Activated CD4-positive, alpha-beta T cell treated with anti-CD3 and anti-CD28 coated beads, Interleukin-2, amount 50 U/mL, for 1 hour (primary cell): Measurements from ENCODE around the gene L3MBTL4.
"Not testable (repeated sequence)": the region's sequence is repeated elsewhere in the genome, so short reads cannot be mapped to it uniquely, and the experiment has no call there.

ENCODE experiments used
- DNase-seq: peaks from one replicate; pipeline ENCODE4 v3.0.0-alpha.2; 2020

Gene L3MBTL4

DNA sequence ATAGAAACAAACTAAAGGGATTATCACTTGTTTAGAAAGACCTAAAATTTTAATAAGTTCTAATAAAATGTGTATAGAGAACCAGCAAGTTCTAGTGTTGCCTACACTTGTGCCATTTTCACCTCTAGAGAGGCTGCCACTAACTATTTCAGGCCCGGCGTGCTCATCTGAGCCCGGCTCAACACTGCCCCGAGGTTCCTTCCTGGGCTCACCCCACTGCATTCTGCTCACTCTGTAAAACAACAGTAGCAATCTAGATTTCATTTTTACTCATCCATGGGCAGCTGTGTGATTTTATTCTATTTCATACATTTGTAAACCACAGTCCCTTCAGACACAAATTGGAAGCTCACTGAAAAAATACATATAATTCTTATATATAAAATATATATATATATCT, 253.2 kb downstream of the L3MBTL4 start:
- no peak for DNase-seq

DNA sequence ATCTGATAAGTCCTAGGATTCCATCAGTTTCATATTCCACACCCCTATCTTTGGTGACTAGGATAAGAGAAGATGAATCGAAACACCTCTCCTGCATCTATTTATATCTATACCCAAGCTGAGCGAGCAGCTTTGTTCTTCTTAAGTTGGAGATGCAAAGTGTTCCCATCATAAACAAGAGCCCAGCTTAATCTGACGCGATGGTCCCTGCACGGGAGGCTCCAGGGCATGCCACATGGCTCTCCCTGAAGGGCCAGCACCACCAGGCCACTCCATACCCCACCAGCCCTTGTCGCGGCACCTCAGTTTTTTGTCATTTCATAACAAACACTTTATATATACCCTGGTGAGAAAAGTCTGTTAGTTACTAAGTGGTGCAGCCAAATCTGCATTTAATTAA, 255.3 kb downstream of the L3MBTL4 start:
- DNase-seq = no peak

DNA sequence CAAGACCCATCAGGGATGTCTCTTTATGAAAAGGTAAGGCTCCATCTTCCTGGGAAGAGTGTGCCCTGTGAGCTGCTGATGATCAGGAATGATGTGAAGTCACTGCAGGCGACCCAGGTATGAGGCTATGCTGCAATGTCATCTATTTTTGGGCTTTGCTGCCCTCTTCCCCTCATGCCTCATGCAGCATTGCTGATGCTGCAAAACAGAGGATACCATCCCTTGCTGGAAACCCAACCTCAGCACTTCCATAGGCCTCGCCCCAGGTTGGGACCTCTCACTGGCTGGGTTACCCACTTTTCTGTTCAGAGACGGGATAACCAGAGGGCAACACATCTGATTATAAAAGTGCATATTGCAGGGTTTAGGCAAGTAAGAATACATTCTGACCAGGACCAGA, 255.8 kb downstream of the L3MBTL4 start:
- DNase-seq = no peak

DNA sequence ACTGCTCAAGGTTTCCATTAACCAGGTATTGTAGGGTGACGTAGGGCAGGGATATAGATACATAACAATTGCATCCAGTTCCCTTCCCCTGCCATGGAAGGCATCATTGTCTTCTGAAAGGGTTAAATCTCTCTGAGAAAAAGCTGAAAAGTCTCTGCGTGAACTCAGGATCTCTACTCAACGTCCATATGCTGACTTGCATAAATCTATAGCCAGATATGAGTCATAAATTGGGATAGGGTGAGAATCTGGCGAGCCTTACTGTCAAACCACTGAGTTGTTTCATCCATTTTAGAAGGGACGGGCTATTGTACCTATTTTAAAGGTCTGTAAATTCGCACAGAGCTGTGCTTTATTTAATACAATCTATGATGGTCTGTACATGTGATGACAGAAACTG, 258.3 kb downstream of the L3MBTL4 start:
- DNase-seq = no peak

DNA sequence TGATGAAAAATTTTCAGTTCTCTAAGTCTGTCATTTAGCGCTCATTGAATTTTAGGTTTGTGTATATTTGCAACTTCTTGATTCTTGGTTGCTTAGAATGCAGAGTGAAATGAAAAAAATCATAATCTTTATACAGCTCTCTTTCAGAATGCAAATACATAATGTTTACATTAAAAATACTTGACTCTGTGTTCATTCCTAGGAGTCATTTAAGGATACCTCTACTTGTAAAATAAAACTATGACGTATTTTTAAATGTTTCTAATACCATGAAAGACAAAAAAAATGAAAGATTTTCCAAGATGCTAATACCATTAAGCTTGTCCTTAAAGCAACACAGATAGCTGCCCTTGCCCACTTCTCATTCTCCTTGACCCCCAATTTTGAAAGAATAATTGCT, 259.0 kb downstream of the L3MBTL4 start:
- no peak for DNase-seq

DNA sequence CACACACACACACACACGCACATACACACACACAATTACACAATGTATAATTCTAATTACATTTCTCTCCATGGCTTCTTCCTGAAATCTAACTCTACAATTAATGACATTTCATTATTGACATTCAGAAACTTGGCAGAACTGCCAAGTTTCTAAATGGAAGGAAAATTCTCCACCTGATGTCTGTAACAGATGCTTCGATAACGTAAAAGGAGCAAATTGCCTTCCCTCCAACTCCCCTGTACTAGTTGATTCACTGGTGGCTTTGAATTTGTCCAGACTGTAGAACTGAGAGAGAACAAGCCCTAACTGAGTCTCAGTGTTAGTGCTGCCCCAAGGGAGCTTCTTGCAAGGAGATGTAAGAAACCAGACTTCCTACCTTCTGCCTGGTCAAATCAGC, 264.3 kb downstream of the L3MBTL4 start:
- DNase-seq = no peak

DNA sequence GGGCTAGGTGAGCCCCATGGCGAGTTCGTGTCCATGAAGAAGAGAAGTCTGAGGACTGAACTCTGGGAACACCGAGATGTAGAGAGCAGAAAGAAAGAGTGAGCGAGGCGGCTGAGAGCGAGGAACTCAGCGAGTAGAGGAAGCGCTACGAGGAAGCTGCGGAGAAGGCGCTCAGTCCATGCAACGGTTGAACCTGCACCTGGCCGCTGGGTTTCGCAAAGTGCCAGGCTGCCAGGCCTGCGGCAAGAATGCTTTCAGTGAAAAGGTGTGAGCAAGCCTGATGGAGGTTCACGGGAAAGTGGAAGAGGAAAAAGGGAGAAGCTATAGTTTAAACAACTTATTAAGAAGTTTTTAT, 268.4 kb downstream of the L3MBTL4 start:
- DNase-seq = no peak

DNA sequence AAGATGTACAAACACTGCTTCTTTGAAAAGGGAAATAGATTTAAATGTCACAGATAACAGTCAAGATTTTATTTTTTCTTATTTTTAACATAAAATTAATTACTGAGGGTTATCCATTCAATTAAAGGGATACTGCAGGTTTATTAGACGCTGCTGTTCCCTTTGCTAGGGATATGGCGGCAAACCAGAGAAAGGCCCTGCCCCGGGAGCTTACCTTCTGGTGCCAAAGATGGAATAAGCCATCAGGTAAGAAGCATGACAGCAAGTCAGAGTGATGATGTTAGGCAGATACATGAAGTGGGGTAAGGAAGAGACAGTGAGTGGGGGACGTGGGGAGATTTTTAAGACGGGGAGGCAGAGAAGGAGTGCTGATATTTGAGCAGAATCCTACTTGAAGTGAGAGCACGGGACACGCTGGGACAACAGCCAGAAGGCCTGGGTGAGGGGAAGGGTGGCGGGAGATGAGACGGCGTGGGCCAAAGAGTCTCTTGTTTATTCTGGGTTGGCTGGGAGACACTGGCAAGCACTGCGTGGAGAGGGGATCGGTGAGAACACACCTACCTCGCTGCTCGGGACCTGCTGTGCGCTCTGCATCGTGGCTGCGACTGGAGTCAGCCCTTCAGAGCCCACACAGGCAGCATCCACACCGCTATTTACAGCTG, 268.9 kb downstream of the L3MBTL4 start:
- no peak for DNase-seq

DNA sequence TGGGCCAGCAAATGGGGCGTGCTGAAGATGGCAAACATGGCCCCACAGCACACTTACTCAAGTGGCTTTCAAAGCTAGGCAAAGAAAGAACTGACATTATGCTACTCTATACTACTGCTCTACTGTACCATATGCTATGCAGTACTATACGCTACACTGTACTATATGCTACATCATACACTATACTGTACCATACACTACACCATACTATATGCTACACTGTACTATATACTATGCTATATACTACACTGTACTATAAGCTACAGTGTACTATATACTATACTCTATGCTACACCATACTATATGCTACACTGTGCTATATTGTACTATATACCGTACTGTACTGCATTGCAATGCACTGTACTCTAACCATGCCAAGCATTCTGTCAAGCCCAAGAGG, 275.7 kb downstream of the L3MBTL4 start:
- no peak for DNase-seq

DNA sequence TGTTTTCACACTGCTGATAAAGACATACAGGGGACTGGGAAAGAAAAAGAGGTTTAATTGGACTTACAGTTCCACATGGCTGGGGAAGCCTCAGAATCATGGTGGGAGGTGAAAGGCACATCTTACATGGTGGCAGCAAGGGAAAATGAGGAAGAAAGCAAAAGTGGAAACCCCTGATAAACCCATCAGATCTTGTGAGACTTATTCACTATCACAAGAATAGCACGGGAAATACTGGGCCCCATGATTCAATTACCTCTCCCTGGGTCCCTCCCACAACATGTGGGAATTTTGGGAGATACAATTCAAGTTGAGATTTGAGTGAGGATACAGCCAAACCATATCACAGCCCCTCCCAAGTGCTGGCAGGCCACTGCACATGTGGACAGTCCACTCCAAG, 278.8 kb downstream of the L3MBTL4 start:
- DNase-seq = not testable (repeated sequence)

DNA sequence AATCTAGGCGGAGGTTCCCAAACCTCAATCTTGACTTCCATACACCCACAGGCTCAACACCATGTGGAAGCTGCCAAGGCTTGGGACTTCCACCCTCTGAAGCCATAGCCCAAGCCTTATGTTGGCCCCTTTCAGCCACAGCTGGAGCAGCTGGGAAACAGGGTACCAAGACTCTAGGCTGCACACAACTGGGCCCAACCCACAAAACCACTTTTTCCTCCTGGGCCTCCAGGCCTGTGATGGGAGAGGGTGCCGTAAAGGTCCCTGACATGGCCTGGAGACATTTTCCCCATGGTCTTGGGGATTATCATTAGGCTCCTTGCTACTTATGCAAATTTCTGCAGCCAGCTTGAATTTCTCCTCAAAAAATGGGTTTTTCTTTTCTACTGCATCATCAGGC, 279.7 kb downstream of the L3MBTL4 start:
- not testable (repeated sequence) for DNase-seq

DNA sequence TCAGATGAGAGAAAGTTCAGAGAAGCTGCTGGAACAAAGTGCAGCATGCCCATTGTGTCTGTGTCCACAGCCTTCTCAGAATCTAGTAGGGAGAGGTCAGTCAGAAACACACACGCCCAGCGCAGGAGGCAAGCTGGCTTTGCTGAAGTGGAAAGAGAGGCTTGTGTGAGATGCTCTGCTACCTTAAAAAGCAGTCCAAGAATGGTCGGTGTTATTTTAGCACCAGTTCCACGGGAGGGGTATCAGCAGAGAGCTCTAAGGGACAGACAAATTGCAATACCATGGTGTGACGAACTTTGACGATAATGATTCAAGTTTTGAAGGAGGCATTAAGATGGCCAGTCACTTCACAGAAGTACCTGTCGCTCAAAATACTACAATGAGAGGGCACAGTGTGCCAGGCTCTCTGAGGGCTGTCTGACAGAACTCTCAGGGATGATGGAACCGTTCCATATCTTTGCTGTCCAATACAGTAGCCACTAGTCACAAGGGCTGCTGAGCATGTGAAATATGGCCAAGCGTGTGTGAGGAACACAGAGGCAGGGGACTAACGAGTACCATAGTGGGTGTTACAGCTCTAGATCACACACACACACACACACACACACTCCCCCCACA, 281.9 kb downstream of the L3MBTL4 start:
- DNase-seq = no peak

DNA sequence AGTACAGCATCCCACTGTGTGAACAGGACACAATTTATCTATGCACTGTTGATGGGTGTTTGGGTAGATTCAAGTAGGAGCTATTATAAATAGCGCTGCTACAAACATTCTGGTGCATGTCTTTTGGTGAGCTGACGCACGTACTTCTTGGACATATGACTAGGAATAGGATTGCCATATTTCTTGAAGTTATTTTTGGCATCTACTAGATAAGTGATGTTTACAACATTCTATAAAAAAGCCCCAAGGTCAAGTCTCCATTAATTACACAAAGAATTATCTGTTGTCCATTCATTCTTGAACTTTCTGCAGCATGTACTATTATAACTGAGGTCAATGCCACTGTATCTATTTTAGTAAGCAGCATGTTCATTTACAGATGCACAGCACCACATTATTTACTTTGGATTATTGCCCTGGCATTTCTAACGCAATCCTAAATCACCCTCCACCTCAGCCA, 293.9 kb downstream of the L3MBTL4 start:
- DNase-seq = no peak

DNA sequence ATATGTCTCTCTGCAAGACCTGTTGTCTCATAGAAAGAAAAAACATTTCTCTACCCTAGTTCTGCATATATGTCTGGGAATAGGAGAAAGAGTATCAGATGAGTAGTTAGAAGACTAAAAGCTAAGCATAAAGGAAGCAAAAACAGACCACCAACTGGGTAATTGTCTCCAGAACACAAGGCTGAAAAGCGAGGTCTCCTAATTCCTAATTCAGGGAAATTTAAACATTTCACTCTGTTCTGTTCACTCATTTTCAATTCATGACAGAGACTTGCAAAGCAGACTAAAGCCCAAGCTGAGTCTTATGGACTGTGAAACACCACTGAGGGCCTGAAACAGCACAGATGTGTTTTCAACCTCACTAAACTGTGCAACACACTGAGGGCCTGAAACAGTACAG, 294.9 kb downstream of the L3MBTL4 start:
- no peak for DNase-seq

DNA sequence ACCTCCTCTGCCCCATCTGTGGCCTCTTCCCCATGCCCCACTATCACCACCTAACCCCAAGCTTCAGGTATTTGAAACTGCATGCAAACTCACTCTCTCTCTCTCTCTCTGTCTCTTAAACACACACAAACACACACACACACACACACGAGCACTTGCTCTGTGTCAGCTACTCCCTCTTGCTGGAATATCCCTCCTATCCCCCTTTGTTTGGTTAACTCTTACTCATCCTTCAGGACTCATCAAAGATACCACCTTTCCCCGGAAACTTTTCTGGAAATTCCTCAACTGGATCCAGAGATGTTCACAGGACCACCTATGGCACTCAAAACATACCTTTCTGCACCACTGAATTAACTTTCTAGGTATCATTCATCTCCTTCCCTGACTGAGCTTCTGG, 296.6 kb downstream of the L3MBTL4 start:
- no peak for DNase-seq

DNA sequence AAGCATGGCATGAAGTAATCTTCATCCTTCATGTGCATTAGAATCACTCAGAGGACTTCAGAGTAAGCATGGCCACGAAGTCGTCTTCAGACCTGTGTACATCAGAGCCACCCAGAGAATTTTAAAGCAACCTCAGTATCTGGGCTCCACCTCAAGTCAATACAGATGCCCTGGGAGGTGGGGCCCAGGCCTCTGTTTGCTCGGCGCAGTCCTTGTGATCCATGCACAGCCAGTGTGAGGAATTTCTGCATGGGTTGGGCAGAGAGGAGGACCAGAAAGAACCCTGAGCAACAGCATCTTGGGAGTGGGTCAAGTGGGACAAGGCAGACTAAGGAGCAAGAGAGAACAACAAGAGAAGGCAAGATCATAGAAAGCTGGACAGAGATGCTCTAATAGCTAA, 299.0 kb downstream of the L3MBTL4 start:
- no peak for DNase-seq

DNA sequence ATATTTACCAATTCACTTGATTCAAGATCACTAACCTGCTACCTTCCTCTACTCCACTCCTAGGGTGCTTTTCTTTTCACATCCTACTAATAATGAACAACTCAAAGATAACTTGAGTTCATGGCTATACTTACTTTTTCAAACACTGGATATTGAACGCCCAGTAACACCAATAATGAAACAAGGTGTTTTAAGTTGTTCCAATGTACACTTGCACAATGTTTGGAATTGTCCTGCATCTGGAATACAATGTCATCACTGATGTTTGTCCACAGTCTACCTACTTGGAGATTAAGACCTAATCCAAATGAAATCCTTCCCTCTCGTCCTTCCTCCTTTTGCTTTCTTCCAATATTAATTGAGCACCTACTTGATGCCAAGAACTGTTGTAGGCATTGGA, 301.1 kb downstream of the L3MBTL4 start:
- DNase-seq = no peak

DNA sequence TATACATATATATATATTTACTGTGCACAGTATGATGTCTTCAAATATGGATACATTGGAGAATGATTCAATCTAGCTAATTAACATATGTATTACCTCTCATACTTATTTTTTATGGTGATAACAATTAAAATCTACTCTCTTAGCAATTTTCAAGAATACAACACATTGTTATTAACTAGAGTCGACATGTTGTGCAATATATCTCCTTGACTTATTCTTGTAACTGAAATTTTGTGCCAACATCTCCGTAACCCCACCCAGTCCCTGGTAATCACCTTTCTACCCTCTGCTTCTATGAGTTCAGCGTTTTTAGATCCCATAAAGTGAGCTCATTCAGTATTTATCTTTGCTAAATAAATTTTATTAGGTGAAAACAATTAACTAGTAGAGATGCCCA, 303.0 kb downstream of the L3MBTL4 start:
- DNase-seq = no peak

DNA sequence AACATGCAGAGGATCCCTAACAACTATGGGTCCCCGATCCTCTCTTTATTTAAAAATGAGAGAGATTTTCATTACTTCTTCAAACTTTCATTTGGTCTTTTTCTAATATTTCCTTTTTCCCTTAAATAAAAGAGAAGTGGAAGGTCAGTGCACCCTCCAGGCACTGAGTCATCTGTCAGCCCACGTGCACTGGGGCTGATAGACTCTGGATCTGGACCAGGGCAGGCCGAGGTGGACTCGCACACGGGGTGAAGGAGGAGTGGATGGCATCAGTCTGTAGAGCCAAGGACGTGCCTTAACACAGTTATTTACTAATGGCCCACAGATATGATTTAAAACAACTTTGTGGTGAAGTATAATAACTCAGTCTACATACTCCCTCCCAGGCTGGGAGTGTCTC, 305.0 kb downstream of the L3MBTL4 start:
- no peak for DNase-seq

DNA sequence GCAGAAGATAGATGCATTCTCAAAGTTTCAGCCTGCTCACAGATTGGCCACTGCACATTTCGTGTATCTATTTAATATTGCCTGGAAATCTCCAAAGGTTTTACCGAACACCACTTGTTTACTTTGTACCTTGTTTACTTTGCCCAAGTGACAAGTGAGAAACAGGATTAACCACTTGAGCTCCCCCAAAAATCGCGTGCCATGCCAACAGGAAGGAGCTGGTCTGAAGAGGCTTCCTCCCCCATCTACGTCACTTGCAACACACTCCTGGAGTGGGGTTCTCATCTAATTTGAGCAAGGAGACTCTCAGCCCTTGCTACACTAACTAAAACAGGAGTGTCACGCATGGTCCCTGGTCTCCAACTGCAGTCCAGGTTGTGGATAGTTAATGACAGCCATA, 306.9 kb downstream of the L3MBTL4 start:
- no peak for DNase-seq

DNA sequence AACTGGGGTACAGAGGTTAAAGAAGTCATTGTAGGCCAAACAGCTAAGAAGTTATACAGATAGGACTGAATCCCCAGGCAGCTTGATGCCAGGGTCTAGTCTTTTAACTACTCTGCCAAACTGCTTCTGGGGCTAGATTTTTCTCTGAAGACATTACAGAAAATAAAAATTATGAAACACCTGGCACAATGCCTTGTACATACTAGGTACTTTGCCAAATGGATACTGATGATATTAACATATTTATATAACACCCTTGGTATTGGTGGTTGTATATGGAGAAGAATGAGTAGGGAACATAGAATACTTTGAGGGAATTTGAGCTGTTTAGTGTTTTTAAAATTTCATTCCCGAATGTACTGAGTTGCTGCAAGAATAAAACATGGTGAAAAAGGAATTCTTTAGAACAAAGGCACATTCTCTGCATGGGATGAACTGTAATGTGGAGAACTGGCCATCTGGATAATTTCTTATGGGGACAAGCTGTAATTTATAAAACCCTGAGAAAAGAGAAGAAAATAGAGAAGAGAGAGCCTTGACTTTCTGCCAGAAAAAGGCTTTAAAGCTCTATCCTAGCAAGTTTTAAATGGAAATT, 308.5 kb downstream of the L3MBTL4 start:
- no peak for DNase-seq

DNA sequence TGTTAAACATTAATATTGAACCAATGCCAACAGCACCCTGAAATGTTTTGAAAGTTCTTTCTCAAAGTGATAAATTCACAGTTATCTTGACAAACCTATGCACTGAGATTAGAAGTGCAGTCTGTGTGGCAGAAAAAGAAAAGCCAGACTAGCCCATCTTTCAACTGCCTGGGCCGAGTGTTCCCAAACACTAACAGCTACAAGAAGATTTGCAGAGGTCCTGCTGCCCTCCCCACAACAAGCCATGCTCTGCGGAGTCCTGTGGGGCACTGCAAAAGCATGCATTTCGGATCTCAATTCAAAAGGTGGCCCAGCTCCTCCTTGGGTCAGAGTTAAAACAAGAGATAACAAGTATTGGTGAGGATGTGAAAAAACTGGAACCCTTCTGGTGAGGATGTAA, 311.0 kb downstream of the L3MBTL4 start:
- no peak for DNase-seq

DNA sequence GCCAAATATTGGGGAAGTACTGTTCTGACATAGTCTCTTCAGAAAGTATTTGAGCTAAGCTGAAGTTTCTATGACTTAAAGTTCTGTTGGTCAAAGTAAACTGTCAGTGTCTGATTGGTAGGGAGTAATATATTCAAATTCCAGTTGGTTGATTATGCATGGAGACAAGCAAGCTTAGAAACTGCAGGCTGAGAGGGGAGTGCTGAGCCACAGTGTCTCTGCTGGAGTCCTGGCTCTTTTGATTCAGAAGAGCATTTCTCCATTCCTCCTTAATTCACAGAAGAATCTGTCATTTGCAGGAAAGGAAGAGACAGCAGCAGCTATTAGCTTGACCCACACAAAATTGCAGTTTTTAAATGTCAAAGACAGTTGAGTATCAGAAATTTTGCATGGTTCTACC, 318.0 kb downstream of the L3MBTL4 start:
- DNase-seq = no peak

DNA sequence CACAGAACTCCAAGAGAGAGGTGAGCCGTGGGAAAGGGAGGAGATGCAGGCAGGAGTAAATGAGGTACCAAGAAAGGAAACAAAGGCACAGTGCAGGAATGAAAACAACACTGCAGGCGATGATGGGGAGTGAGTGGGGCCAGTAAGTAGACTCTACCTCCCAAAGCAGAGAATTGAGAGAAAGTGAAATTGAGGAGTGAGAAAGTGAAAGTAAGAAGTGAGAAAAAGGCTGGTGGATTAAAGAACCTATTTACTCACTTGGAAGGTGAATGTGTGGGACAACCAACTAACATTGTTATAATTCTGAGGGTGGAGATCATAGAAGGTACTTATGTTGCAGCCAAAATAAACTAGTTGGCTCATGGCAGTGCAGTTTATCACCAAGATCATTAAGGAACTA, 326.3 kb downstream of the L3MBTL4 start:
- DNase-seq = no peak

DNA sequence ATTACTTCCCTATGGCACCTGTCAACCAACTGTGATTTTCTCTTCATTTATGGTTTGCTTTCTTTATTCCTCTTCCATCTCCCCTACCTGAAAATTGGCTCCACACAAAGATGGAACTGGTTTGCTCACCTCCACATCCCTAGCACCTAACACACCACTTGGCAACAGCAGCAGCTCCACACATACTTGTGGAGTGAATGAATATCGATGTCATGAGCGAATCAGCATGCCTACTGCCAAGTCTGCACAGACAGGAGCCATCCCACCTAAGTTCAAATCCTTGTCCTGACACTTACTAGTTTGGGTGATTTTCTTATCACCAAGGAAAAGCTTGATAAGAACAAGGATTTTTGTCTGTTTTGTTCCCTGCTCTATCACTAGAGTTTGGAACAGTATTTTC, 328.0 kb downstream of the L3MBTL4 start:
- DNase-seq = no peak
